Fibroblast of peridontal ligament (primary cell): ENCODE results near the gene CDH5.
A peak's percentile ranks its signal among the peaks of the same experiment; 100 is the strongest.

Source experiments
- DNase-seq: peaks from one replicate; pipeline ENCODE4 v3.0.0-alpha.2; 2010; ENCODE audit errors: extremely low read depth

The CDH5 gene

GRCh38 chr16:66416939-66417700 lies 50.6 kb downstream of the CDH5 start:
- DNase-seq, result peak; percentile 48

- no peak for DNase-seq
These were observed 51.9 kb downstream of the CDH5 start for GRCh38 chr16:66418165-66418962.

- no peak for DNase-seq
These were observed 53.0 kb downstream of the CDH5 start for GRCh38 chr16:66419527-66419926.

- DNase-seq, result peak; percentile 22
These were observed 53.9 kb downstream of the CDH5 start for GRCh38 chr16:66420396-66420795.

DNA sequence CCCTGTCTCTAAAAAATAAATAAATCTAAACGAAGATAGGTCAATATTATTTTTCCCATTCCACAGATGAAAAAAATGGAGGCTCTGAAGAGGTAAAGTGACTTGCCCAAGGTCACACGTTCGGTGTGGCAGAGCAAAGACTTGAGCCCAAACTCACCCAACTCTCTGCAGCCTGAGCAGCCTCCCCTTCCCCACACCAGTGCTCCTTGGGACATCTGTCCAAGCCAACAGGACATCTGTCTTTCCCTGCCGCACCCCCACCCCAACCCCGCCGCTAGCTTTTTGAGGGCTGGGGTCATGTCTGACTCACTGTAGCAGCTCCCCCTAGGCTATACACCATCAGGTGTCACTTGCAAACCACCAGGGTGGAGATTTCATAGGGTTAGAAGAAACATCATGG lies 55.4 kb downstream of the CDH5 start:
- no peak for DNase-seq

- no peak for DNase-seq
These were observed 55.9 kb downstream of the CDH5 start for GRCh38 chr16:66422366-66422765.

- DNase-seq, result no peak
These were observed 56.7 kb downstream of the CDH5 start for GRCh38 chr16:66423177-66423576.

- DNase-seq, result no peak
These were observed 59.2 kb downstream of the CDH5 start for GRCh38 chr16:66425651-66426050.

DNA sequence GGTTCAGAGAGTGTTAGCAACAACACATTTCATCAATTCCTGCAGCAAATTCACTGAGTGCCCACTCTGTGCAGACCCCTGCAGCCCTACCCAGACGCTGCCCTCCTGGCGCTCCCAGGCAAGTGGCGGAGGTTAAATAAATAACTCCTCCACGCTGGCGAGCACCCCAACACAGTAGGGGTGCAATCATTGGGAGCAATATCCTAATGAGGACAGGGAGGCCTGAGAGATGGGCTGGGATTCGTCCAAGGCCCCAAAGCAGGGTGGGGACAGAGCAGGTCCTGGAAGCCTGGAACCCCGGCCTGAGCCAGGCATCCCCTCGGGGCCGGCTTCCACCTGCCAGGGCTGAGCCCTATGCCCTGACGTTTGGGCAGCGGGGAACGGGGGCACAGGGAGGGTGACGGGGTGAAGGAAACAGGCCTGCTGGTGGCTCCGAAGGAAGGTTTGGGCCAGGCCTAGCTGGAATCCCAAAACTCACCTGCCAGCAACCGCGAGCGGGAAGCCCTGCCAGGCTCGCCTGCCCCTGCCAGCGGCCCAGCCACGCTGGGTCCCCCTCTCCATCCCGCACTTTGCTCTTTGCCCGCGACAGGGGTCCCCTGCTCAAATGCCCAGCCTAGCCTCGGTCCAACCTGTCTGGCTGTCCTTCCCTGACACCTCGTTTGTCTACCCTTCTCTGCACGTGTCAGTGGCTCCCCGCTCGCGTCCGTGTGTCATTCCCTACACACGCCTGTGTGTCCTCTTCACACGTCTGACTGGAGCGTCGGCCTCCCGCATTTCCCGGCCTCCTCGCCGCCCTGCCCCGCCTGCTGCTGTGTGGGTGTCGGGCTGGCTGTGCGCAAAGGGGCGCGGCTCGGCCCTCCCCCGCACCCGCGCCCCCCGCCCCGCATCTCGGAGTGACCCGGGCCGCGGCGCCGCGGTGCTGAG lies 59.9 kb downstream of the CDH5 start:
- no peak for DNase-seq

- no peak for DNase-seq
These were observed 60.8 kb downstream of the CDH5 start, which contains the start of gene BEAN1 for GRCh38 chr16:66427036-66427860. Gene BEAN1 (plus strand): TSS chr16:66427295. CDS start chr16:66437677, 10,382 bp downstream.

GRCh38 chr16:66427871-66428681 lies 61.6 kb downstream of the CDH5 start:
- no peak for DNase-seq

- no peak for DNase-seq
These were observed 62.3 kb downstream of the CDH5 start for GRCh38 chr16:66428682-66429251.

GRCh38 chr16:66429290-66429962 lies 62.9 kb downstream of the CDH5 start:
- no peak for DNase-seq

- DNase-seq, result no peak
These were observed 63.7 kb downstream of the CDH5 start for GRCh38 chr16:66430214-66430613.

DNA sequence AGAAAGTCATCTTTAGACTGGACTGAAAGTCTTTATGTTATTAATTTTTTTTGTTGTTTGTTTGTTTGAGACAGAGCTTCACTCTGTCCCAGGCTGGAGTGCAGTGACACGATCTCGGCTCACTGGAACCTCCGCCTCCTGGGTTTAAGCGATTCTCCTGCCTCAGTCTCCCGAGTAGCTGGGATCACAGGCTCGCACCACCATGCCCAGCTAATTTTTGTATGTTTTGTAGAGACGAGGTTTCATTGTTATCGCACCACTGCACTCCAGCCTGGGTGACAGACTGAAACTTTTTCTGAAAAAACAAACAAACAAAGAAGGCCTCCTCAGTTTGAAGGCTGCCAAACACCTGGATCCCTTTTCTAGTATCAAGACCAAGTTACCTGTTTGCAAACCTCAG lies 65.3 kb downstream of the CDH5 start:
- DNase-seq, result no peak

GRCh38 chr16:66432429-66432828 lies 65.9 kb downstream of the CDH5 start:
- no peak for DNase-seq

- no peak for DNase-seq
These were observed 68.3 kb downstream of the CDH5 start for GRCh38 chr16:66434619-66435430.

DNA sequence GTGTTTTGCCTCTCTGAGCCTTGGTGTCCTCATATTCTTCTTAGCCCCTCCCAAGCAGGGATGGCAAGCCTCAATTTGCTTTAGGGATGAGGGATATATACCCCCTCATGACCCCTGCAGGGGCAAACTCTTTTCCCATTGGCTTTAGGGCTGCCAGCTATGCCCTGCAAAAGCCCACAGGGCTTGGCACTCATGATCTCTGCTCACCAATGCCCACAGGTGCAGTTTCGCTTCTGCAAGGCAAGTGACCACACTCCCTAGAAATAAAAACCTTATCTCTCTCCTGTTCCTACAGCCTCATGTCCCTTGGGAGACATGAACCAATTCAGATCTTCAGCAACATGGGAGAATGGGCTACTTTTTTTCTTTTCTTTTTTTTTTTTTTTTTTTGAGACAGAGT lies 69.4 kb downstream of the CDH5 start:
- DNase-seq, result no peak
